Transverse colon (tissue), 4 donors: ENCODE measurements around the gene FKBP15.

Experiments used
- POLR2AphosphoS5 ChIP-seq, 3 donors: sonication (generic); formaldehyde crosslinking; IDR thresholded peaks; one replicate each; pipeline ENCODE4 v1.6.1; 2016; ENCODE audit warnings: antibody characterized with exemption in 3 of 3
- TF ChIP-seq, protein P1 (sequence below), 5 experiments: fragments of 200-600 bp in 3 of 5; fragments of 450-650 bp in 2 of 5; sonication (generic) in 3 of 5; IDR thresholded peaks; 1 replicate in 2 of 5; 2 replicates in 3 of 5; pipeline ENCODE4 v1.5.1; 2016 to 2017; ENCODE audit warnings: antibody characterized with exemption in 5 of 5, inconsistent platforms in 3 of 5, mild to moderate bottlenecking in 2 of 5, moderate library complexity in 1 of 5

DNA sequence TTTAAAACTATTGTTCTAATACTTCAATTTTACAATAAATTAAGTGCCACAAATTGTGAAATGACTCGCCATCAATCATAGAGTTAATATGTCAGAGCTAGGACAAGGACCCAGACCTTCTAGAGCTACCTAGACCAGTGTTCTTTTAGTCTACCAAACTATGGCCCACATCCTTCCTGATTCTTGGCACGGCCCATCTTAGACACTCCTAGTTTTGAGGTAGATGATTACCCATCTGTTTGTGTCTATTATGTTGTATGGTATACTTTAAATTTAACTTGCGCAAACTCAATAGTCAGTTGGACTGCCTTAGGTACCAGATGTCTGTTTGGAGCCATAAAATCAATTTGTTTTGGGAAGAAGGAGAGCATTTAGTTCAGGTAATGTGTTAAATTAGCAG lies 36.8 kb upstream of the FKBP15 start:
- TF ChIP-seq, protein P1, sequence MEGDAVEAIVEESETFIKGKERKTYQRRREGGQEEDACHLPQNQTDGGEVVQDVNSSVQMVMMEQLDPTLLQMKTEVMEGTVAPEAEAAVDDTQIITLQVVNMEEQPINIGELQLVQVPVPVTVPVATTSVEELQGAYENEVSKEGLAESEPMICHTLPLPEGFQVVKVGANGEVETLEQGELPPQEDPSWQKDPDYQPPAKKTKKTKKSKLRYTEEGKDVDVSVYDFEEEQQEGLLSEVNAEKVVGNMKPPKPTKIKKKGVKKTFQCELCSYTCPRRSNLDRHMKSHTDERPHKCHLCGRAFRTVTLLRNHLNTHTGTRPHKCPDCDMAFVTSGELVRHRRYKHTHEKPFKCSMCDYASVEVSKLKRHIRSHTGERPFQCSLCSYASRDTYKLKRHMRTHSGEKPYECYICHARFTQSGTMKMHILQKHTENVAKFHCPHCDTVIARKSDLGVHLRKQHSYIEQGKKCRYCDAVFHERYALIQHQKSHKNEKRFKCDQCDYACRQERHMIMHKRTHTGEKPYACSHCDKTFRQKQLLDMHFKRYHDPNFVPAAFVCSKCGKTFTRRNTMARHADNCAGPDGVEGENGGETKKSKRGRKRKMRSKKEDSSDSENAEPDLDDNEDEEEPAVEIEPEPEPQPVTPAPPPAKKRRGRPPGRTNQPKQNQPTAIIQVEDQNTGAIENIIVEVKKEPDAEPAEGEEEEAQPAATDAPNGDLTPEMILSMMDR (IDR thresholded peaks at IDR 0.05) = no peak
- no peak for TF ChIP-seq POLR2AphosphoS5 (IDR thresholded peaks at IDR 0.05)
